ENCODE results near the gene POLR2E.

The POLR2E gene

DNA sequence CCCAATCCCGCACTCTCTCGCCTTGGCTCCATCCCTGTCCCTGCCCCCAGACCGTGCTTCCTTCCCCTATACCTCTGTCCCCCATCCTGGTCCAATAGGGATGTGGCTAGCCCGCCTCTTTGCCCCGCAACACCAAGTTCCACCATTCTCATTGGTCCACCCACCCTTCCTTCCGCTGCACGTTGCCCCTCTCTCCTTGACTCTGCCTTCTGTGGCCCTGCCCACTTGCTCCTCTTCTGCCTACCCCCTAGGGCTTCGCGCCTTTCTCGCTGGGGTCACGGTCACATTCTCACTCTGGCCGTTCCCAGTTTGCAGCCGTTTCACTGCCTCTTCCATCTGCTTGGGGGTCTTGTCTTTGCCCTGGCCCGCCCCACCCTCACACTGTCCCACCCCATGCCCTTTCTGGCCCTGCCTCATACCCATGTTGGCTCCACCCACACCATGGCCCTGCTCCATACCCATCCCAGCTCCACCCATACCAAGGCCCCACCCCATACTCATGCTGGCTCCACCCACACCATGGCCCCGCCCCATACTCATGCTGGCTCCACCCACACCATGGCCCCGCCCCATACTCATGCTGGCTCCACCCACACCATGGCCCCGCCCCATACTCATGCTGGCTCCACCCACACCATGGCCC, 32.7 kb downstream of the POLR2E start:
- DNase-seq, result no peak

DNA sequence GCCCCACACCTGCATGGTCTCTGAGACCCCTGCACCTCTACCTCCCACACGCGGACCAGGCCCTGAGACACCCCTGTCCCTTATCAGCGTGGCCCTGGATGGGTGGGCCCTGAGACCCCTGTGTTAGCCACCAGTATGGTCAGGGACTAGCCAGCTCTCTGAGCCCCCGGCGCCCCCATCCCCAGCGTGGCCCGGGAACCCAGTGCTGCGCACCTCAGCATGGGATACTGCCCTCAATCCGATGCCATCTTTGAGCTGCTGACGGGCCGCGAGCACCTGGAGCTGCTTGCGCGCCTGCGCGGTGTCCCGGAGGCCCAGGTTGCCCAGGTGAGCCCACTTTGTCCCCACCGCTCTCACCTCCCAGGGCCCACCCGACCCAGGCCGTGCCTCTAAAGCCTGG, 33.2 kb downstream of the POLR2E start:
- no peak for DNase-seq

- DNase-seq, result no peak
Measured at GRCh38 chr19:1060689-1061088, 34.5 kb downstream of the POLR2E start.

- DNase-seq, result no peak
Measured at GRCh38 chr19:1058112-1058511, 37.1 kb downstream of the POLR2E start.

DNA sequence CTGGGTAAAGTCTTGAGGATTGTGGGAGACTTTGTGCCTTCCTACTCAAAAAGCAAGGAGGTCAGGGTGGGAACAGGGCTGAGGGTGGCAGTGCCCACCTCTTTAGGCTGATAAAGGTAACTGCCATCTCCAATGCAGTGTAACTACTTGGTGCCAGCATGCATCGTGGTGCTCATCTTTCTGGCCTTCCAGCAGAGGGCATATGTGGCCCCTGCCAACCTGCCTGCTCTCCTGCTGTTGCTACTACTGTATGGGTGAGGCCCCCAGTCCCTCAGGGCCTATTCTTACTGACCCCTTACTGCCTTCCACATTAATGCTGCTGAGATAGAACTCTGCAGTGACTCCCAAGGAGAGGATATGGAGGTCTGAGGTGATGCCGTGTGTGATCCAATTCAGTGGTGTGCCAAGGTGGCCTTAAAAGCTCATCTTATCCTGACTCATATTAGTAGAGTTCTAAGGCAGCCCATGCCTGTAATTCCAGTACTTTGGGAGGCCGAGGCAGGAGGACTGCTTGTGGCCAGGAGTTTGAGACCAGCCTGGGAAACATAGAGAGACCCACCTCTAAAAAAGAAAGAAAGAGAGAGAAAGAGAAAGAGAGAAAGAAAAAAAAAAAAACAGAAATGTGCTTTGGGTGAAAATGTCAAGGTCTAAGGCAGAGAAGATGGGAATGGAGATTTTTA, 37.9 kb downstream of the POLR2E start:
- peak; percentile 70 for DNase-seq

DNA sequence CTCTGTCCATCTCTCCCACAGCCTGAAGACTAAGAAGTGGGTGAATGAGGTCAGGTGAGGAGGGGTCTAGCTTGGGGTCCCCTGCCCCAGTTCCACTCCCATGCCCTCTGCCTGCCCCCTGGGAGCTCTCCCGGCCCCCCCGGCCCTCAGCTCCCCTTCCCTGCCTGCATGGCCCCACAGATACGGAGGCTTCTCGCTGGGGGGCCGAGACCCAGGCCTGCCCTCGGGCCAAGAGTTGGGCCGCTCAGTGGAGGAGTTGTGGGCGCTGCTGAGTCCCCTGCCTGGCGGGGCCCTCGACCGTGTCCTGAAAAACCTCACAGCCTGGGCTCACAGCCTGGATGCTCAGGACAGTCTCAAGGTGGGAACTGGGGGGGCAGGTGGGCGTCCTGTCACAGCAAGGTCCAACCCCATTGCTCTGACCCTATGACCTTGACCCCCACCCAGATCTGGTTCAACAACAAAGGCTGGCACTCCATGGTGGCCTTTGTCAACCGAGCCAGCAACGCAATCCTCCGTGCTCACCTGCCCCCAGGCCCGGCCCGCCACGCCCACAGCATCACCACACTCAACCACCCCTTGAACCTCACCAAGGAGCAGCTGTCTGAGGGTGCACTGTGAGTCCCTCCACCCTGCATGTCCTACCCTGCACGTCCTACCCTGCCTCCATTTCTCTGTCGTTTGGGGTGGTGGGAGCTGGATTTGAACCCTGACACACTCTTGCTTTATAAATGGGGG, 39.1 kb downstream of the POLR2E start:
- DNase-seq, result no peak

- DNase-seq, result no peak
Measured at GRCh38 chr19:1055028-1055425, 40.1 kb downstream of the POLR2E start.

DNA sequence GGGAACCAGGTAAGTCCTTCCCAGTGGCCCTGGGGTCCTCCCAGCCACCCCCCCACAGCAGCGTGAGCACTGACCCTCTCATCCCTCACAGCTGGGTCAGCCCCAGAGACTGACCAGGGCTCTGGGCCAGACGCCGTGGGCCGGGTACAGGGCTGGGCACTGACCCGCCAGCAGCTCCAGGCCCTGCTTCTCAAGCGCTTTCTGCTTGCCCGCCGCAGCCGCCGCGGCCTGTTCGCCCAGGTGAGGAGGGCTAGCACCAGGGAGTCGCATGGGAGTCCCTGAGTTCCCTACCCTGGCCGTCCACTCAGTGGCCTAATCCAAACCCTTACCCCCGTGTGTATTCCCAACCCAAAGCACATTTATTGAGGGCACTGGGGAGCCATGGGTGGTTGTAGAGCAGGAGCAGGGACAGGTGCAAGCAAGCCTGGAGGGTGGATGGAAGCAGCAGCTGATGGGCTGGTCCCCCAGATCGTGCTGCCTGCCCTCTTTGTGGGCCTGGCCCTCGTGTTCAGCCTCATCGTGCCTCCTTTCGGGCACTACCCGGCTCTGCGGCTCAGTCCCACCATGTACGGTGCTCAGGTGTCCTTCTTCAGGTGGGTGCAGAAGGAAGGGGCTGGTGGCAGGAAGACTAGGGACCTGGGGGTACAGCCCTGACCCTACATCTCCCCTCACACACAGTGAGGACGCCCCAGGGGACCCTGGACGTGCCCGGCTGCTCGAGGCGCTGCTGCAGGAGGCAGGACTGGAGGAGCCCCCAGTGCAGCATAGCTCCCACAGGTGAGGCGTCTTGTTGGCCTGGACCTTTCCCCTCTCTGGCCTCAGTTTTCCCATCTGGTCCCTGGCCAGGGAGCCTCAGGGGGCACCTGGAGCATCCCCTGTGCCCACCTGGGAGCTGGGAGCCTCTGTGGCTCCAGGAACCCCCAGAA, 40.8 kb downstream of the POLR2E start:
- no peak for DNase-seq

DNA sequence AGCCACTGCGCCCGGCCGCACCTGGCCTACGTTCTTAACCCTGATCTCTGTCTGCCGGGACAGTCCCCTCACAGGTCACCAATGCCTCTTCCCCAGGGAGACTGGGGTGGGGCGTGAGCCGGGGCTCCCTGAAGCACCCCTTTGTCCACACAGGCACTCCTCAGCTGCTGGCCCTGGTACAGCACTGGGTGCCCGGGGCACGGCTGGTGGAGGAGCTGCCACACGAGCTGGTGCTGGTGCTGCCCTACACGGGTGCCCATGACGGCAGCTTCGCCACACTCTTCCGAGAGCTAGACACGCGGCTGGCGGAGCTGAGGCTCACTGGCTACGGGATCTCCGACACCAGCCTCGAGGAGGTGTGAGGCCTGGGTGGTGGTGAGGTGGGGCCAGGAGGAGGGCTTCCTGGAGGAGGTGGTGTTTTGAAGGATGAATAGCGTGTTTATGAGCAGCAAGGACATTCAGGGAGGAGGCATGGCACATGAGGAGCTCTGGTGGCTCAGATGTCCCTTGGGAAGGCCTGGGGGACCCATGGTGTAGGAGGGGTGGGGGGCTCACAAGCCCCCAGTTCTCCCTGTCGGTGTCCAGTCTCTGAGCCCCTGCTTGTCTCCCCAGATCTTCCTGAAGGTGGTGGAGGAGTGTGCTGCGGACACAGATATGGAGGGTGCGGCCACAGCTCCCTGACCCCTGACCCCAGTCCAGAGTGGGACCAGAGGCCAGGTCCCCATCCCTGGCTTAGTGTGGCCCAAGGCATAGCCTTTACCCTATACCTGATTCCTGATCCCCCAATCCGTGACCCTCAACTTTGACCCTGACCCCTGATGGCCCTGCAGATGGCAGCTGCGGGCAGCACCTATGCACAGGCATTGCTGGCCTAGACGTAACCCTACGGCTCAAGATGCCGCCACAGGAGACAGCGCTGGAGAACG, 41.7 kb downstream of the POLR2E start:
- no peak for DNase-seq

DNA sequence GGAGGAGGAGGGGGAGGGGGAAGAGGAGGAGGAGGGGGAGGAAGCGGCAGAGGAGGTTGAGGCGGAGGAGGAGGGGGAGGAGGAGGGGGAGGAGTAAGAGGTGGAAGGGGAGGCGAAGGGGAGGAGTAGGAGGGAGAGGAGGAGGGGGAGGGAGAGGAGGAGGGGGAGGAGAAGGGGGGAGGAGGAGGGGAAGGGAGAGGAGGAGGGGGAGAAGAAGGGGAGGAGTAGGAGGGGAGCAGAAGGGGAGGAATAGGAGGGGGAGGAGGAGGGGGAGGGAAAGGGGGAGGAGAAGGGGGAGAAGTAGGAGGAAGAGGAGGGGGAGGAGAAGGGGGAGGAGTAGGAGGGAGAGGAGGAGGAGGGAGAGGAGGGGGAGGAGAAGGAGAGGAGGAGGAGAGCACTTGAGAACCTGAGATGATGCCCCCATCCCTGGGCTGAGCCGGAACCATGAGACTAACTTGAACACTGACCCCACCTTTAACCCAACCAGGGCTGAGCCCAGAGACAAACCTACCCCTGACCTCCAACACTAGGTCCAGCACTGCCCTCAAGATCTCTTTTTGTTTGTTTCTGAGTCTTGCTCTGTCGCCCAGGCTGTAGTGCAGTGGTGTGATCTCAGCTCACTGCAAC, 42.7 kb downstream of the POLR2E start:
- DNase-seq, result no peak

GRCh38 chr19:1051791-1052190, 43.4 kb downstream of the POLR2E start:
- DNase-seq, result no peak

- no peak for DNase-seq
Measured at GRCh38 chr19:1050989-1051788, 44.0 kb downstream of the POLR2E start.

GRCh38 chr19:1049800-1050199, 45.4 kb downstream of the POLR2E start:
- no peak for DNase-seq

DNA sequence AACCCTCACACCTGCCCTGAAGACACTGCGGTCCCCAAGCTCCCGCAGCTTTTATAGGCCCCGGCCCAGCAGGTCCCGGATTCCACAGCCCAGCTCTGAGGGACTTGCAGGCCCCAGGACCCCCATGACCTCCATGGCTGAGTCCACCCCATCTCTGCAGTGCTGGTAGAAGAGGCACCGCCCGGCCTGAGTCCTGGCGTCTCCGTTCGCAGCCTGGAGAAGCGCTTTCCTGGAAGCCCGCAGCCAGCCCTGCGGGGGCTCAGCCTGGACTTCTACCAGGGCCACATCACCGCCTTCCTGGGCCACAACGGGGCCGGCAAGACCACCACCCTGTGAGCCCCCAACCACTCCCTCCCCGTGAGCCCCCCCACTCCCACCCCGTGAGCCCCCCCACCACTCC, 46.1 kb downstream of the POLR2E start:
- DNase-seq, result no peak

DNA sequence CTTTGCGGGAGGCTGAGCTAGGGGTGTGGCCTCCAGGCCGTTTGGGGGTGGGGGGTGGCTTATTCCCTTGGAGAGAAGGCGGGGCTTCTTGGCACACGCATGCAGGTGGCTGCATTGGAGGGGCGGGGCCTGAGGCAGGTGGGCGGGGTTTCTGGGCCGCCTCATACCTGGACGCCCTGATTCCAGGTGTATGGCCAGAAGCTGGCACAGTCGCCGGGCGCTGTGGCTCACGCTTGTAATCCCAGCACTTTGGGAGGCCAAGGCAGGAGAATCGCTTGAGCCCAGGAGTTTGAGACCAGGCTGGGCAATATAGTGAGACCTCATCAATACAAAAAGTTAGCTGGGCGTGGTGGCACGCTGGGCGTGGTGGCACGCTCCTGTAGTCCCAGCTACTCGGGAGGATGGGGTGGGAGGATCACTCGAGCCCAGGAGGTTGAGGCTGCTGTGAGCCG, 47.5 kb downstream of the POLR2E start:
- no peak for DNase-seq

DNA sequence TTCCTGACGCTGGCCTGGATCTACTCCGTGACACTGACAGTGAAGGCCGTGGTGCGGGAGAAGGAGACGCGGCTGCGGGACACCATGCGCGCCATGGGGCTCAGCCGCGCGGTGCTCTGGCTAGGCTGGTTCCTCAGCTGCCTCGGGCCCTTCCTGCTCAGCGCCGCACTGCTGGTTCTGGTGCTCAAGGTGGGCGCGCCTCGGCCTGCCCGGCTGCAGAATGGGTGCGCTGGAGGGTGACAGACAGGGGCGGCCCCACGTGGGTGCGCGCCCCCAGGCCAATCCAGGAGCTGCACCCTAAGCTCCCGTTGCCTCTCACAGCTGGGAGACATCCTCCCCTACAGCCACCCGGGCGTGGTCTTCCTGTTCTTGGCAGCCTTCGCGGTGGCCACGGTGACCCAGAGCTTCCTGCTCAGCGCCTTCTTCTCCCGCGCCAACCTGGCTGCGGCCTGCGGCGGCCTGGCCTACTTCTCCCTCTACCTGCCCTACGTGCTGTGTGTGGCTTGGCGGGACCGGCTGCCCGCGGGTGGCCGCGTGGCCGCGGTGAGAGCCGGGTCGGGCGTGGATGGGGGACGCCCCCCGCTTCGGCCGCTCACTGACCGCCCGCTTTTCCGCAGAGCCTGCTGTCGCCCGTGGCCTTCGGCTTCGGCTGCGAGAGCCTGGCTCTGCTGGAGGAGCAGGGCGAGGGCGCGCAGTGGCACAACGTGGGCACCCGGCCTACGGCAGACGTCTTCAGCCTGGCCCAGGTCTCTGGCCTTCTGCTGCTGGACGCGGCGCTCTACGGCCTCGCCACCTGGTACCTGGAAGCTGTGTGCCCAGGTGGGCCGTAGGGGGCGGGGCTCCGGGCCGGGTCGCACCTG, 48.1 kb downstream of the POLR2E start:
- DNase-seq, result no peak

DNA sequence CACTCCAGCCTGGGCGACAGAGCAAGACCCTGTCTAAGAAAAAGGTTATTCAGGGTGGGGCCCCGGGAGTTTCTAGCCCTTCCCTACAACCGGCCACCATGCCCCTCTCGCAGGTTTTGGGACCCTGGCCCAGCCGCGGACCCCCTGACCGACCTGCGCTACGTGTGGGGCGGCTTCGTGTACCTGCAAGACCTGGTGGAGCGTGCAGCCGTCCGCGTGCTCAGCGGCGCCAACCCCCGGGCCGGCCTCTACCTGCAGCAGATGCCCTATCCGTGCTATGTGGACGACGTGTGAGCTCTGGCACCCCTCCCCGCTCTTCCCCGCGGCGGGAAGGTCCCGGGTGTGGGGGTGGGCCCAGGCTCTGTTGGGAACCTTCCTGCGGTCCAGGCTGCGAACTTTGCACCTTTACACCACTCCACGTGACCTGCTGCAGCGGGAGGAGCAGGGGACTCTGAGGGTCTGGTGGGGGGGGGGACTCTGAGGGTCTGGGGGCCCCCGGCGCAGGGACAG, 49.0 kb downstream of the POLR2E start:
- no peak for DNase-seq

GRCh38 chr19:1045247-1045603, 50.0 kb downstream of the POLR2E start:
- no peak for DNase-seq
